ENCODE results near the gene DDT.

DNA sequence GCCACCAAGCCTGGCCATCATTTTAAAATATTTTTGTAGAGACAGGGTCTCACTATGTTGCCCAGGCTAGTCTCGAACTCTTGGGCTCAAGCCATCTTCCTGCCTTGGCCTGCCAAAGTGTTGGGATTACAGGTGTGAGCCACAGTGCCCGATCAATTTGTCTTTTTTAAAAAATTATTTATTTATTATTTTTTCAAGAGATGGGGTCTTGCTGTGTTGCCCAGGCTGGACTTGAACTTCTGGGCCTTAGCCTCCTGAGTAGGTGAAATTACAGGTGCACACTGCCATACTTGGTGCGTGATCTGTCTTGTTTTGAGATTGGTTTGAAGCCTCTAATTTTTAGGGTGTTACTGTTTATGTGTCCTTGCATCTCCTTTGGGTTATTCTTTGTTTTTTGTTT is 47.1 kb upstream of the DDT start:
- TF ChIP-seq, protein P1, sequence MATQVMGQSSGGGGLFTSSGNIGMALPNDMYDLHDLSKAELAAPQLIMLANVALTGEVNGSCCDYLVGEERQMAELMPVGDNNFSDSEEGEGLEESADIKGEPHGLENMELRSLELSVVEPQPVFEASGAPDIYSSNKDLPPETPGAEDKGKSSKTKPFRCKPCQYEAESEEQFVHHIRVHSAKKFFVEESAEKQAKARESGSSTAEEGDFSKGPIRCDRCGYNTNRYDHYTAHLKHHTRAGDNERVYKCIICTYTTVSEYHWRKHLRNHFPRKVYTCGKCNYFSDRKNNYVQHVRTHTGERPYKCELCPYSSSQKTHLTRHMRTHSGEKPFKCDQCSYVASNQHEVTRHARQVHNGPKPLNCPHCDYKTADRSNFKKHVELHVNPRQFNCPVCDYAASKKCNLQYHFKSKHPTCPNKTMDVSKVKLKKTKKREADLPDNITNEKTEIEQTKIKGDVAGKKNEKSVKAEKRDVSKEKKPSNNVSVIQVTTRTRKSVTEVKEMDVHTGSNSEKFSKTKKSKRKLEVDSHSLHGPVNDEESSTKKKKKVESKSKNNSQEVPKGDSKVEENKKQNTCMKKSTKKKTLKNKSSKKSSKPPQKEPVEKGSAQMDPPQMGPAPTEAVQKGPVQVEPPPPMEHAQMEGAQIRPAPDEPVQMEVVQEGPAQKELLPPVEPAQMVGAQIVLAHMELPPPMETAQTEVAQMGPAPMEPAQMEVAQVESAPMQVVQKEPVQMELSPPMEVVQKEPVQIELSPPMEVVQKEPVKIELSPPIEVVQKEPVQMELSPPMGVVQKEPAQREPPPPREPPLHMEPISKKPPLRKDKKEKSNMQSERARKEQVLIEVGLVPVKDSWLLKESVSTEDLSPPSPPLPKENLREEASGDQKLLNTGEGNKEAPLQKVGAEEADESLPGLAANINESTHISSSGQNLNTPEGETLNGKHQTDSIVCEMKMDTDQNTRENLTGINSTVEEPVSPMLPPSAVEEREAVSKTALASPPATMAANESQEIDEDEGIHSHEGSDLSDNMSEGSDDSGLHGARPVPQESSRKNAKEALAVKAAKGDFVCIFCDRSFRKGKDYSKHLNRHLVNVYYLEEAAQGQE (IDR thresholded peaks at IDR 0.05; ENCODE audit: low read depth), result no peak
- TF ChIP-seq TAF1 (IDR thresholded peaks at IDR 0.05; ENCODE audit: low read depth) (no peak), EP300 (IDR thresholded peaks at IDR 0.05; ENCODE audit: borderline replicate concordance) (no peak), YY1 (IDR thresholded peaks at IDR 0.05; ENCODE audit: low read depth) (no peak), TEAD4 (IDR thresholded peaks at IDR 0.05) (no peak), CREB1 (IDR thresholded peaks at IDR 0.05; ENCODE audit: low read depth) (no peak), TCF12 (IDR thresholded peaks at IDR 0.05; ENCODE audit: low read depth) (no peak)
- TF ChIP-seq, protein P2, sequence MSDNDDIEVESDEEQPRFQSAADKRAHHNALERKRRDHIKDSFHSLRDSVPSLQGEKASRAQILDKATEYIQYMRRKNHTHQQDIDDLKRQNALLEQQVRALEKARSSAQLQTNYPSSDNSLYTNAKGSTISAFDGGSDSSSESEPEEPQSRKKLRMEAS (IDR thresholded peaks at IDR 0.05), result no peak
